Measurements from ENCODE around the gene HGFAC. TPM values are rescaled to one million over a fixed set of nuclear protein-coding genes. Genes with fewer than 3 reads are reported as not detected.

Gene HGFAC
- total and polyA plus RNA-seq, 2 experiments from 2014 or later: 0.87 to 1.7 TPM

DNA sequence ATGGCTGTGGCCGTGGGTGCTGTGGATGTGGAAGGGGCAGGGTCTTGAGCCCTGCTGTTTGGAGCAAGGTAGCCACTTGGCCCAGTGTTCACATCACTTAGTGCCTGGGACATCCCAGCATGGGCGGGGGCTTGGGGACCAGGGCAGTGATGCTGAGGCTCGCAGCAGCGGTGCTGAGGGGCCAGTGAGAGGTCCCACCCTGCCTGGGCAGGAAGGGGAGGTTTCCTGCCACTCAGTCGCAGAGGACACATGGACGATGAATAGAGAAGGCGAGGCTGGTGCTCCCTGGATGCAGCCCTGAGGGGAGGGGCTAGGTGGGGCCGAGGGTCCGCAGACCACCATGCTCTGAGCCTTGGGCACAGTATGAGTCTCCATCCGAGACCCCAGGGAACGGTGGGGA, 47.1 kb downstream of the HGFAC start:
- 73% methylated on average over 11 of the region's 11 CpGs for WGBS (ENCODE audit: low lambda C conversion rate, missing lambda C conversion rate)
- Histone ChIP-seq H3K79me2 (no peaks in the 10 kb centered on the region), H3K9me2 (replicated peaks; ENCODE audit: insufficient read depth) (no peaks in the 10 kb centered on the region), H2AFZ (no peak overlapping the region), H3K4me3 (no peak overlapping the region), H3K27me3 (peaks cover 21% of the 10 kb centered on the region), H3K36me3 (replicated peaks; ENCODE audit: insufficient read depth, low read depth) (no peaks in the 10 kb centered on the region), H3K4me2 (no peak overlapping the region), H3K9me3 (ENCODE audit: low read depth) (no peaks in the 10 kb centered on the region), H3K27ac (no peak overlapping the region), H4K20me1 (ENCODE audit: insufficient read depth, poor library complexity, severe bottlenecking) (no peaks in the 10 kb centered on the region), H3K4me1 (ENCODE audit: insufficient read depth) (peaks cover 10% of the 10 kb centered on the region)
- TF ChIP-seq EZH2 (IDR thresholded peaks at IDR 0.05; ENCODE audit: borderline replicate concordance): no peak
- TF ChIP-seq, protein P1, sequence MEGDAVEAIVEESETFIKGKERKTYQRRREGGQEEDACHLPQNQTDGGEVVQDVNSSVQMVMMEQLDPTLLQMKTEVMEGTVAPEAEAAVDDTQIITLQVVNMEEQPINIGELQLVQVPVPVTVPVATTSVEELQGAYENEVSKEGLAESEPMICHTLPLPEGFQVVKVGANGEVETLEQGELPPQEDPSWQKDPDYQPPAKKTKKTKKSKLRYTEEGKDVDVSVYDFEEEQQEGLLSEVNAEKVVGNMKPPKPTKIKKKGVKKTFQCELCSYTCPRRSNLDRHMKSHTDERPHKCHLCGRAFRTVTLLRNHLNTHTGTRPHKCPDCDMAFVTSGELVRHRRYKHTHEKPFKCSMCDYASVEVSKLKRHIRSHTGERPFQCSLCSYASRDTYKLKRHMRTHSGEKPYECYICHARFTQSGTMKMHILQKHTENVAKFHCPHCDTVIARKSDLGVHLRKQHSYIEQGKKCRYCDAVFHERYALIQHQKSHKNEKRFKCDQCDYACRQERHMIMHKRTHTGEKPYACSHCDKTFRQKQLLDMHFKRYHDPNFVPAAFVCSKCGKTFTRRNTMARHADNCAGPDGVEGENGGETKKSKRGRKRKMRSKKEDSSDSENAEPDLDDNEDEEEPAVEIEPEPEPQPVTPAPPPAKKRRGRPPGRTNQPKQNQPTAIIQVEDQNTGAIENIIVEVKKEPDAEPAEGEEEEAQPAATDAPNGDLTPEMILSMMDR (IDR thresholded peaks at IDR 0.05; ENCODE audit: poor library complexity): no peak
- no peak for TF ChIP-seq EZH2phosphoT487 (IDR thresholded peaks at IDR 0.05; ENCODE audit: low read depth, severe bottlenecking, unreplicated experiment)
- no peak for DNase-seq (ENCODE audit: low spot score)

DNA sequence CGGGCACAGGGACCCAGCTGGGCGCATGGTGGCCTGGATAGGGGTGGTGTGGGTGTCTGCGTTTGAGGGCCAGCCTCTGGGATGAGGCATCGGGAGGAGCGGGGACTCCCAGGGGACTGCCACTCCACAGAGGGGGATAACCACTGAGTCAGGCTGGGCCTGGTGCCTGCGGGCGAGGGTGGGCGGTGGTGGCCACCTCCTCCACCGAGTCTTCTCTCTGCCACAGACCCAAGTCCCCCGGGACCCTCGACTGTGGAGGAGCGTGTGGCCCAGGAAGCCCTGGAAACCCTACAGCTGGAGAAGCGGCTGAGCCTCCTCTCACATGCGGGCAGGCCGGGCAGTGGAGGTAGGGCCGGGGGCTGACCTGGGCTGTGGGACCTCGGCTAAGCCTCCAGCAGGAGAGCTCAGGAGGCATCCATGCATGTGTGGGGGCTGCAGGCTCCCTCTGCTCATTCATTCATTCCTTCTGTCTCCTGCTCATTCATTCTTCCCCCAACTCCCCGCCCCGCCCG, 47.7 kb downstream of the HGFAC start:
- Histone ChIP-seq H3K36me3 (replicated peaks; ENCODE audit: insufficient read depth, low read depth) (no peaks in the 10 kb centered on the region), H3K4me3 (no peak overlapping the region), H3K79me2 (no peaks in the 10 kb centered on the region), H3K4me1 (ENCODE audit: insufficient read depth) (peaks cover 11% of the 10 kb centered on the region), H2AFZ (no peak overlapping the region), H3K9me2 (replicated peaks; ENCODE audit: insufficient read depth) (no peaks in the 10 kb centered on the region), H4K20me1 (ENCODE audit: insufficient read depth, poor library complexity, severe bottlenecking) (no peaks in the 10 kb centered on the region), H3K4me2 (no peak overlapping the region), H3K9me3 (ENCODE audit: low read depth) (no peaks in the 10 kb centered on the region), H3K27me3 (peaks cover 18% of the 10 kb centered on the region), H3K27ac (no peak overlapping the region)
- TF ChIP-seq EZH2phosphoT487 (IDR thresholded peaks at IDR 0.05; ENCODE audit: low read depth, severe bottlenecking, unreplicated experiment) (no peak), EZH2 (IDR thresholded peaks at IDR 0.05; ENCODE audit: borderline replicate concordance) (no peak)
- TF ChIP-seq, protein P1 (IDR thresholded peaks at IDR 0.05; ENCODE audit: poor library complexity): no peak
- WGBS (ENCODE audit: low lambda C conversion rate, missing lambda C conversion rate): 79% methylated on average over 10 of the region's 20 CpGs
- DNase-seq (ENCODE audit: low spot score): no peak

DNA sequence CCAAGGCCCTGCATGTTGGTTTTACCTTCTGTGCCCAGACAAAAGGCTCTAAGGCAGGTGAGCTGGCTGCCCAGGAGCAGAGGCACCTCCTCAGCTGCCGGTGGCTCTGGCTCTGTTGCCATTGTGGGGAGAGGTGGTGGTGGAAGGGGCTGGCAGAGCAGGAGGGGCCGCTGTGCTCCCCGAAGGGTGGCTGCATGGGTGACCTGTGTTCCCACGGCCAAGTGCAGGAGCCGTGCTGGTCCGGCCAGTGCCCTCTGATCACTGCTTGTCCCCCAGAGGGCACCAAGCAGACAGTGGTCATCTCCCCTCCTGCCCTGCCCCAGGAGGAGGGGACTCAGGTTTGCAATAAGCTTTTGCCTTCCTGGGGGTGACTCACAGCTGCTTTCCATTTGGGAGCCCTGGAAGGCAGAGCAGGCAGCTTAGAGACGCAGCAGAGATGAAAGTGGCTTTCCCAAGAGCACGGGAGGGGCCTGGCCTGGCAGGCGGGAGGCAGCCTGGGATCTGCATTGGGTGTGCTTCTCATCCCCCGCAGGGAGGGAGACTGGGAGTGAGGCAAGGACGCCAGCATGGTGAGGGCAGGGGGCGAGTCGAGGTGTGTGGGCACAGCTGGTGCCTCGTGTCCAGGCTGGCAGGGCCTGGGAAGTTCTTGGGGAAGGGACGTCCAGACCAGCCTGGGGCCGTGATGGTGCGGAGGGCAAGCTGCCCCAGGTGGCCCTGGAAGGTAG, 50.1 kb downstream of the HGFAC start:
- Histone ChIP-seq H4K20me1 (ENCODE audit: insufficient read depth, poor library complexity, severe bottlenecking) (no peaks in the 10 kb centered on the region), H3K9me3 (ENCODE audit: low read depth) (no peaks in the 10 kb centered on the region), H3K4me2 (no peak overlapping the region), H3K79me2 (no peaks in the 10 kb centered on the region), H3K4me1 (ENCODE audit: insufficient read depth) (peaks cover 10% of the 10 kb centered on the region), H3K27ac (no peak overlapping the region), H2AFZ (no peak overlapping the region), H3K9me2 (replicated peaks; ENCODE audit: insufficient read depth) (no peaks in the 10 kb centered on the region), H3K36me3 (replicated peaks; ENCODE audit: insufficient read depth, low read depth) (no peaks in the 10 kb centered on the region), H3K27me3 (peaks cover 18% of the 10 kb centered on the region), H3K4me3 (no peak overlapping the region)
- TF ChIP-seq, protein P1 (IDR thresholded peaks at IDR 0.05; ENCODE audit: poor library complexity): no peak
- TF ChIP-seq EZH2phosphoT487 (IDR thresholded peaks at IDR 0.05; ENCODE audit: low read depth, severe bottlenecking, unreplicated experiment): no peak
- no peak for DNase-seq (ENCODE audit: low spot score)
- WGBS (ENCODE audit: low lambda C conversion rate, missing lambda C conversion rate): 62% methylated on average over 17 of the region's 17 CpGs

All from hepatocyte (in vitro differentiated cells).